ENCODE data around the gene PLEKHM1. TPM values are rescaled to one million over a fixed set of nuclear protein-coding genes. Genes with fewer than 3 reads are reported as not detected.

PLEKHM1 gene
- 24.8 and 37.0 TPM in 2 replicates for total RNA-seq

DNA sequence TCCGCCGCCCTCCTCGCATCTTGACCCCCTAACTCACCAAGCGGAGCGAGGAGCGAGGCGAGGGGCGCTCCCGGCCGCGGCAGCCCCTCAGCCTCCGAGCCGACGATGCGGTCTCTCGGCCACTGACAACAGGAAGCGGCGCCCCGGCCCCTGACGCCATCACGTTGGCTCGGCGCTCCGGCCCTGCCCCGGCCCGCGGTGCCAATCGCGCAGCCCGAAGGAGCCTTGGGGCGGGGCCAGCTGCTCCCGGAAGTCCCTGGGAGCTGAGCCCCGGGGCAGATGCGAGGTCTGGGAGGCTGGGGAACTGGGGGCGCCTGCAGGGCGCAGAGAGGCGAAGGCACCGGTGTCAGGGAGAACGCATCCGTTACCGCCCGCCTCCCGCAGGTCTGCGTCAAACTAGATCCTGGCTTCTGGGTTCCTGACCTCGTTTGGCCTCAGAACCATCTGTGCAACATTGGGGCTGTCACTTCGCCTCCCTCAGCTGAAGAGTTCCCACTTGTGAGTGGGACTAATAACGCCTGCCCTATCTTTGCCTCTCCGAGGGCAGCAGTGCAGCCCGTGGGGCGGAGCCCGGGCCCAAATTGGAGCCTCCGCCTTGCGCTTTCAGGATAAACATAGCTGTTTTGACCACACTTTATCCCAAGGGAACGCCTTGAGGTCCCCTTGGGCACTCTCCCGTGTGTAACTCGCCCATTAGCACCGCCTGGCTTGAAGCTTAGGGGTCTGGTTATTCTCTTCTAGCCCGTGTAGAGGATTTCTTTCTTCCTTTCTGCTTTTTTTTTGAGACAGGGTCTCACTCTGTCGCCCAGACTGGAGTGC is at the start of gene PLEKHM1:
Gene PLEKHM1, minus strand, starts transcription at position 107 of the 819 bp plus-strand sequence. CDS start 8,237 bp downstream, outside the sequence.

DNA sequence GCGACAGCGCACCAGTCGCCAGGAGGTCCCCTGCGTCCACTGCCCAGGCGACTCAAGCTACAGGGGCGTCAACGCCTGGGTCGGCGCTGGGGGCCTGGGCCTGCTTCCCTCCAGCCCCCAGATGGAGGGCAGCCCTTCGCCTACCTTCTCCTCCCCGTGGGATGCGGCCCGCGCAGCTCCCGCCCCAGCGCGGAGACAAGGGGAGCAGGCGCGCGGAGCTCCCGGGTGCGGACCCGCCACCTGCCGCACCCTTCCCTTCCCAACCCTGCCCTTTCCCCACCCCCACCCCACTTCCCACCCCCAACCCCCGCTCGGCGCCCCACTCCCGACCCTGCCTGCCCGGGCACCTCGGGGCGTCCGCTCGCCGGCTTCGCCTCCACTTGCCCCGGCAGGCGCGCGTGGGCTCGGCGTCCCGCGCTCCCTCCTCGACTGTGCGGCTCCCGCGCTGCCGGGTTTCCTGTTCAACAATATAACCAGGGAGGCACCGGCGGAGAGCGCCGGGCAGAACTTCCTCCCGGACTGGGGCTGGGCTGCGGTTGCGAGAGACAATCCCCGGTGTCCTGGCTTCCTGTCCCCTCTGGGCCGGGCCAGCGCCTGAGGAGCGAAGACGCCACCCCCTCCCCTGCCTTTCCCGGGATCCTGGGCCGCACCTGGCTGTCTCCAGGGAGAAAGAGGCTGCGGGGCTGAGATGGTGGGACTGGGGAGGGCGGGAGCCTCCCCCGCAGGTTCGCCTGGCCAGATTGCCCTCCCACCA is 57.9 kb downstream of the PLEKHM1 start, which contains the start of gene ARHGAP27:
Gene ARHGAP27, minus strand, starts transcription at position 466 of the 754 bp plus-strand sequence. CDS start 2,591 bp downstream, outside the sequence.

Other genes with a start within 250 kb of the PLEKHM1 start
- gene SPATA32, start 228.6 kb downstream of the PLEKHM1 start, total RNA-seq = not detected in 2 replicates
- gene MAP3K14, start 173.7 kb downstream of the PLEKHM1 start, total RNA-seq = 1.9 and 3.4 TPM in 2 replicates
- gene ARHGAP27, start 57.9 kb downstream of the PLEKHM1 start, total RNA-seq = 3.1 and 5.3 TPM in 2 replicates